K562 (cell line): ENCODE measurements around the gene ALK. TPM values are rescaled to one million over a fixed set of nuclear protein-coding genes. Genes with fewer than 3 reads are reported as not detected.

Experiments
- ATAC-seq: fragments of 200-7000 bp; cut with Tn5 transposase; 3 replicates; pipeline ENCODE4 v1.9.1; 2020; ENCODE audit warnings: moderate library complexity
- BruUV-seq: library from RNA; stranded (reverse); fragments of 400-500 nt; replicated peaks from 2 replicates; lab custom pipeline; 2021; lab: Mats Ljungman, UMichigan
- CTCF ChIA-PET: fragments of 300-600 bp; formaldehyde crosslinking; extraction: SDS; loops from one replicate; lab custom pipeline; 2021; ENCODE audit warnings: low intra/inter-chr PET ratio; lab: Yijun Ruan, JAX
- POLR2A ChIA-PET: fragments of 300-600, 350-650 bp; sonication (Branson Sonifier 250); formaldehyde crosslinking; extraction: SDS; loops from one replicate; lab custom pipeline; 2021; ENCODE audit warnings: antibody characterized with exemption, inconsistent platforms; lab: Yijun Ruan, JAX
- DNase-seq, 4 experiments: peaks; one replicate each; pipeline versions ENCODE4 v3.0.0 to v3.0.0-alpha.2; 2011 to 2018; ENCODE audit warnings: low spot score in 3 of 4, mixed read lengths in 3 of 4; ENCODE audit errors: extremely low read depth in 1 of 4
- FAIRE-seq: peaks from 2 replicates; lab custom pipeline; 2011; peaks lifted over from hg19 to GRCh38; lab: Jason Lieb, UNC
- H2AFZ ChIP-seq: 2 replicates; pipeline ENCODE4 v1.6.0; 2011; ENCODE audit warnings: low read depth, low read length, control low read depth, inconsistent platforms
- H3K27ac ChIP-seq: fragments of 200-600 bp; 3 replicates; pipeline ENCODE4 v1.8.0; 2011; ENCODE audit warnings: low read depth, mild to moderate bottlenecking, control low read depth, inconsistent platforms, low read length, moderate library complexity, mixed read lengths; ENCODE audit errors: extremely low read depth
- H3K27me3 ChIP-seq, 2 experiments: fragments of 300-600 bp in 1 of 2; 2 replicates in 1 of 2; 3 replicates in 1 of 2; pipeline versions ENCODE4 v1.6.0 to v1.8.0; 2011; ENCODE audit warnings: inconsistent platforms in 2 of 2, low read length in 2 of 2, mild to moderate bottlenecking in 1 of 2, mixed read lengths in 1 of 2, moderate library complexity in 1 of 2; ENCODE audit not compliant: control insufficient read depth in 2 of 2, insufficient read depth in 2 of 2
- H3K36me3 ChIP-seq: fragments of 300-600 bp; 3 replicates; pipeline ENCODE4 v1.8.0; 2011; ENCODE audit warnings: mild to moderate bottlenecking, low read length, inconsistent platforms; ENCODE audit not compliant: control insufficient read depth, insufficient read depth
- H3K4me1 ChIP-seq, 2 experiments: fragments of 200-600 bp in 1 of 2; replicated peaks in 1 of 2; 2 replicates in 1 of 2; 3 replicates in 1 of 2; pipeline versions ENCODE4 v1.5.1 to v1.8.0; 2011; ENCODE audit warnings: inconsistent platforms in 2 of 2, low read length in 2 of 2, mild to moderate bottlenecking in 1 of 2, mixed read lengths in 1 of 2, moderate library complexity in 1 of 2; ENCODE audit not compliant: control insufficient read depth in 2 of 2, insufficient read depth in 2 of 2
- H3K4me2 ChIP-seq: 2 replicates; pipeline ENCODE4 v1.6.1; 2011; ENCODE audit warnings: low read length, control low read depth, inconsistent platforms, mixed read lengths; ENCODE audit not compliant: insufficient read depth
- H3K4me3 ChIP-seq: fragments of 200-600 bp; sonication (generic), shearing (Covaris generic); 2 replicates; pipeline ENCODE4 v1.5.1; 2016; ENCODE audit warnings: control low read depth, inconsistent platforms
- H3K79me2 ChIP-seq: fragments of 200-600 bp; 3 replicates; pipeline ENCODE4 v1.8.0; 2011; ENCODE audit warnings: low read length, inconsistent platforms; ENCODE audit not compliant: control insufficient read depth, insufficient read depth
- H3K9ac ChIP-seq, 2 experiments: 2 replicates each; pipeline versions ENCODE4 v1.6.0 to v1.6.1; 2011; ENCODE audit warnings: low read depth in 2 of 2, low read length in 2 of 2, control low read depth in 1 of 2, inconsistent platforms in 1 of 2, mild to moderate bottlenecking in 1 of 2, mixed read lengths in 1 of 2; ENCODE audit not compliant: insufficient read depth in 1 of 2
- H3K9me1 ChIP-seq: one replicate; pipeline ENCODE4 v1.6.0; 2011; ENCODE audit warnings: inconsistent platforms, mild to moderate bottlenecking, low read length, moderate library complexity; ENCODE audit not compliant: control insufficient read depth, insufficient read depth
- H3K9me3 ChIP-seq: replicated peaks from 2 replicates; pipeline ENCODE4 v1.5.1; 2011; ENCODE audit warnings: low read depth, low read length, inconsistent platforms; ENCODE audit not compliant: control insufficient read depth, insufficient read depth
- H4K20me1 ChIP-seq: replicated peaks from 2 replicates; pipeline ENCODE4 v1.6.1; 2011; ENCODE audit warnings: low read length, inconsistent platforms, mixed read lengths; ENCODE audit not compliant: control insufficient read depth, insufficient read depth
- BRF1 ChIP-seq: IDR thresholded peaks from 3 replicates; pipeline ENCODE4 v1.6.1; 2011; ENCODE audit warnings: borderline replicate concordance, mild to moderate bottlenecking; ENCODE audit not compliant: insufficient read length; ENCODE audit errors: extremely low read depth
- DDX20 ChIP-seq: fragments of 450-650 bp; IDR thresholded peaks from 2 replicates; pipeline ENCODE4 v1.6.1; 2016; ENCODE audit warnings: missing genetic modification characterization, low read depth, mild to moderate bottlenecking, missing compliant biosample characterization, moderate library complexity
- EHMT2 ChIP-seq: fragments of 450-650 bp; IDR thresholded peaks from 2 replicates; pipeline ENCODE4 v1.6.1; 2018; ENCODE audit warnings: antibody characterized with exemption
- FOXA1 ChIP-seq: fragments of 450-650 bp; IDR thresholded peaks from 2 replicates; pipeline ENCODE4 v1.6.1; 2016; ENCODE audit warnings: mild to moderate bottlenecking, borderline replicate concordance
- NFE2 ChIP-seq: IDR thresholded peaks from 2 replicates; pipeline ENCODE4 v1.6.1; 2014; ENCODE audit warnings: antibody characterized with exemption, low read depth
- PRMT5 ChIP-seq: sonication (generic); formaldehyde crosslinking; IDR thresholded peaks from 2 replicates; pipeline ENCODE4 v1.5.0; 2020; ENCODE audit warnings: missing genetic modification reagents
- RB1 ChIP-seq: fragments of 450-650 bp; IDR thresholded peaks from 2 replicates; pipeline ENCODE4 v1.6.1; 2017; ENCODE audit warnings: low read depth, mild to moderate bottlenecking
- SAFB2 ChIP-seq: fragments of 200-400 bp; formaldehyde crosslinking; IDR thresholded peaks from 2 replicates; pipeline ENCODE4 v1.6.1; 2018; ENCODE audit warnings: borderline replicate concordance, low read length, low read depth, moderate library complexity; ENCODE audit not compliant: severe bottlenecking
- SLC30A9 ChIP-seq: fragments of 250-450 bp; sonication (Bioruptor Pico); IDR thresholded peaks from 2 replicates; pipeline ENCODE4 v1.8.0; 2022; ENCODE audit warnings: mild to moderate bottlenecking, moderate library complexity
- SMAD2 ChIP-seq: fragments of 150-350 bp; IDR thresholded peaks from 2 replicates; pipeline ENCODE4 v1.6.1; 2014; ENCODE audit warnings: low read depth, mild to moderate bottlenecking, low read length
- SMARCA5 ChIP-seq: fragments of 450-650 bp; IDR thresholded peaks from 2 replicates; pipeline ENCODE4 v1.6.1; 2016
- TFAM ChIP-seq: fragments of 250-450 bp; sonication (Bioruptor Pico); conservative IDR thresholded peaks from 2 replicates; pipeline ENCODE4 v1.5.0; 2021; ENCODE audit warnings: mild to moderate bottlenecking, moderate library complexity
- ZHX1 ChIP-seq: fragments of 150-350 bp; conservative IDR thresholded peaks from 2 replicates; pipeline ENCODE4 v1.6.1; 2014; ENCODE audit warnings: low read length
- ZNF197 ChIP-seq: fragments of 200-800 bp; sonication (Bioruptor generic); IDR thresholded peaks from 2 replicates; pipeline ENCODE4 v1.6.1; 2016; ENCODE audit warnings: low read depth, missing genetic modification characterization, missing compliant biosample characterization
- ZNF232 ChIP-seq: sonication (generic); formaldehyde crosslinking; IDR thresholded peaks from 2 replicates; pipeline ENCODE4 v1.8.0; 2022; ENCODE audit warnings: mild to moderate bottlenecking, missing genetic modification reagents
- ZNF347 ChIP-seq: fragments of 450-650 bp; formaldehyde crosslinking; IDR thresholded peaks from 2 replicates; pipeline ENCODE4 v1.4.0; 2020; ENCODE audit warnings: low read depth, mild to moderate bottlenecking, moderate library complexity
- ZNF583 ChIP-seq: fragments of 250-450 bp; sonication (Bioruptor Pico); IDR thresholded peaks from 2 replicates; pipeline ENCODE4 v1.4.0; 2020
- ZNF75A ChIP-seq: fragments of 450-650 bp; formaldehyde crosslinking; IDR thresholded peaks from 2 replicates; pipeline ENCODE4 v1.4.0; 2020; ENCODE audit warnings: mild to moderate bottlenecking
- WGBS: fragments of 100-300 bp; shearing (Covaris generic); methylation state at CpG from one replicate; pipeline ENCODE4 v1.1.6; 2016; ENCODE audit warnings: low coverage, mixed read lengths; ENCODE audit not compliant: insufficient coverage; ENCODE audit errors: missing lambda C conversion rate; 5-methylcytosine and 5-hydroxymethylcytosine counted together
- in situ Hi-C: fragments of 300-500 bp; cut with MboI; formaldehyde crosslinking; loops from 4 replicates; pipeline ENCODE4 v1.15.0; 2018; ENCODE audit warnings: inconsistent platforms, mixed read lengths
- intact Hi-C: fragments of 100-400 bp; cut with micrococcal nuclease; formaldehyde crosslinking; loops from 2 replicates; pipeline ENCODE4 v1.14.2; 2022
- polyA plus RNA-seq, 8 experiments: library from polyadenylated mRNA; depleted of rRNA in 4 of 8; stranded (reverse) in 5 of 8; unstranded in 3 of 8; fragments of >200 nt; fragmentation: Nextera tagmentation in 2 of 8; fragmentation: Illumina TruSeq in 1 of 8; extraction: Ambion mirVana in 2 of 8; extraction: Trizol in 1 of 8; gene quantifications; 2 replicates each; pipeline versions ENCODE4 v1.2.1 to v1.2.3, GENCODE V29; 2011 to 2014; ENCODE audit warnings: inconsistent platforms in 1 of 8, missing spikeins in 1 of 8
- total RNA-seq, 7 experiments: library from RNA; depleted of rRNA in 6 of 7; stranded (reverse); fragments of >200 nt in 6 of 7; fragmentation: Illumina TruSeq in 2 of 7; extraction: Trizol in 2 of 7; gene quantifications; 2 replicates each; pipeline versions ENCODE4 v1.2.1 to v1.2.3, GENCODE V29; 2011 to 2021; ENCODE audit warnings: low replicate concordance in 1 of 7
- TF ChIP-seq, protein P1 (sequence below): sonication (generic); formaldehyde crosslinking; IDR thresholded peaks from 2 replicates; pipeline ENCODE4 v1.8.1; 2023; ENCODE audit warnings: mild to moderate bottlenecking, missing genetic modification reagents, moderate library complexity

The ALK gene
- total and polyA plus RNA-seq, 9 of the 15 experiments (the other 6 are each of a cell fraction or from before 2014, with no cell fraction given) = not detected

DNA sequence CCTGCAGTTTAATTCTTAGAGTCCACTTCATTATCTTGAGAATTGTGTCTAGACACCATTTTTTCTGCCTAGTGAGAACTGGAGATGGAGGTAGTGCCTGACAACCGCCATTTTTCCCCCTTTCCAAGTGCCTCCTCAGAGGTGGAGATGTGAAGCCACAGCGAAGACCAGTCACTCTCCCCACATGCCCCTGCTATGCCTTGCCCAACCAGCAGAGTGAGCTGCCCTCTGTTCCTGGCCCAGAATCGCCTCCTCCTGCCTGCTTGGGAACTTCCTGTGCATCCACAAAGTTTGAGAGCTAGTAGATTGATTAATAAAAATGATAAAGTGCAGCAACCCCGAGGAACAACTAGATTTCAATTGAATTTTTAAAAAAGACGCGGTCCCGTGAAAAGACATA, 682.9 kb downstream of the ALK start (continued):
- TF ChIP-seq TFAM (CRISPR knock-in tag) = no peak

GRCh38 chr2:29236074-29236473, 685.3 kb downstream of the ALK start:
- no peaks in the 10 kb centered on the region for H3K79me2 ChIP-seq
- H4K20me1 ChIP-seq = no peaks in the 10 kb centered on the region; the same call in 1 of the 2 replicates
- FAIRE-seq = no peak
- POLR2A ChIA-PET = no interaction called here
- no peak overlapping the region for H2AFZ ChIP-seq
- no peak for ATAC-seq
- peaks cover 3 to 58% of the 10 kb centered on the region in 2 experiments for H3K27me3 ChIP-seq
- DNase-seq = no peak
- H3K27ac ChIP-seq = no peak overlapping the region
- no peaks in the 10 kb centered on the region for H3K9me1 ChIP-seq
- H3K4me3 ChIP-seq = no peak overlapping the region
- no peaks in the 10 kb centered on the region for H3K9me3 ChIP-seq
- no peaks in the 10 kb centered on the region for H3K36me3 ChIP-seq
- no peak overlapping the region for H3K4me2 ChIP-seq
- H3K4me1 ChIP-seq = no peaks in the 10 kb centered on the region
- in situ Hi-C loops (no loop called here), intact Hi-C loops (no loop called here)
- H3K9ac ChIP-seq = no peak overlapping the region
- CTCF ChIA-PET = no interaction called here
- 0% methylated on average over 6 of the region's 6 CpGs for WGBS
- BruUV-seq = no TSS peak
- TF ChIP-seq SLC30A9 (CRISPR knock-in tag) (no peak), SMARCA5 (no peak), BRF1 (no peak), SMAD2 (no peak), ZHX1 (no peak), ZNF197 (CRISPR knock-in tag) (no peak), ZNF347 (CRISPR knock-in tag) (no peak), ZNF583 (CRISPR knock-in tag) (no peak), EHMT2 (no peak), NFE2 (no peak), RB1 (no peak), FOXA1 (no peak), ZNF75A (CRISPR knock-in tag) (no peak), DDX20 (no peak), PRMT5 (no peak), ZNF232 (CRISPR knock-in tag) (no peak), SAFB2 (no peak)
- TF ChIP-seq, protein P1, sequence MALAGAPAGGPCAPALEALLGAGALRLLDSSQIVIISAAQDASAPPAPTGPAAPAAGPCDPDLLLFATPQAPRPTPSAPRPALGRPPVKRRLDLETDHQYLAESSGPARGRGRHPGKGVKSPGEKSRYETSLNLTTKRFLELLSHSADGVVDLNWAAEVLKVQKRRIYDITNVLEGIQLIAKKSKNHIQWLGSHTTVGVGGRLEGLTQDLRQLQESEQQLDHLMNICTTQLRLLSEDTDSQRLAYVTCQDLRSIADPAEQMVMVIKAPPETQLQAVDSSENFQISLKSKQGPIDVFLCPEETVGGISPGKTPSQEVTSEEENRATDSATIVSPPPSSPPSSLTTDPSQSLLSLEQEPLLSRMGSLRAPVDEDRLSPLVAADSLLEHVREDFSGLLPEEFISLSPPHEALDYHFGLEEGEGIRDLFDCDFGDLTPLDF = no peak
